ENCODE measurements around the gene GMDS.

The GMDS gene

DNA sequence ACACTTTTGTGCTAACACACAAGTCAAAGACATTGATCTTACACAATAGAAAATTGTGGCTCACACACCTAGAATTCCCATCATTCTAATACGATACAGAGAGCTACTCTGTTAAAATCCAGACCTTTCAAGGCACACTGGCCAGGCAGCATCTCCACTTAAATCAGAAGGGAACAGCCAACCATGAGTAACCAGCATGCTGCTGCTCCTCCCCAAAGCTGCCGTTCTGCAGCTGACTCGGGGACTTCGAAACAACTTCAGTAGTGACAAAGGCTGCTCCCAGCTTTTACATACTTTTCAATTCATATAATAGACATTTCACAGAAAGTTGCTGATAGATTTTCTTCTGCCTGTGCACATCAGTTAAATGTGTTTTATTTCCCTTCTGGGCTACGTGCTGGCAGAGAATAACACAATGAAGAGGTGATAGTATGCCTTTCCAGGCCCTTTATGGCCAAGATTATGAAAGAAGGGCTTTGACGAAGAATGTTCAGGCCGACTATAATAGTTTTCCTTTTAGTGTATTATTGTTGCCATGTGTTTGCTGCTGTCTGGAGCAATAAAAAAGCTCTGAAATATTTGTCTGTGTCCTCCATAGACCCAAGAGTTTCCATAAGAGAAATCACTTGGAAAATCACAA is 159.0 kb downstream of the GMDS start:
- no peak for DNase-seq

DNA sequence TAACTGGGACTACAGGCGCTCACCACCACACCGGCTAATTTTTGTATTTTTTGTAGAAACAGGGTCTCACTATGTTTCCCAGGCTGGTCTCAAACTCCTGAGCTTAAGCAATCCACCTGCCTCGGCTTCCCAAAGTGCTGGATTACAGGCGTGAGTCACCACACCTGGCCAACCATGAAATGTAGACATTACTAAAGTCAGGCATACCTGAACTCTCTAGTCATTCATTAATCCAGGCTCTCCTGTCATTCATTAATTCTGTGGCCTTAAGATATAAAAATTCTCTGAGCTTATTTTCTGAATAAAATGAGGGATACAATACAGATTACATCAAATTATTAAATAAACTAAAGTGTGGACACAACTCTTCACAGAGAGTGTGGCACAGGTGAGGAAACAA is 159.7 kb downstream of the GMDS start:
- no peak for DNase-seq

DNA sequence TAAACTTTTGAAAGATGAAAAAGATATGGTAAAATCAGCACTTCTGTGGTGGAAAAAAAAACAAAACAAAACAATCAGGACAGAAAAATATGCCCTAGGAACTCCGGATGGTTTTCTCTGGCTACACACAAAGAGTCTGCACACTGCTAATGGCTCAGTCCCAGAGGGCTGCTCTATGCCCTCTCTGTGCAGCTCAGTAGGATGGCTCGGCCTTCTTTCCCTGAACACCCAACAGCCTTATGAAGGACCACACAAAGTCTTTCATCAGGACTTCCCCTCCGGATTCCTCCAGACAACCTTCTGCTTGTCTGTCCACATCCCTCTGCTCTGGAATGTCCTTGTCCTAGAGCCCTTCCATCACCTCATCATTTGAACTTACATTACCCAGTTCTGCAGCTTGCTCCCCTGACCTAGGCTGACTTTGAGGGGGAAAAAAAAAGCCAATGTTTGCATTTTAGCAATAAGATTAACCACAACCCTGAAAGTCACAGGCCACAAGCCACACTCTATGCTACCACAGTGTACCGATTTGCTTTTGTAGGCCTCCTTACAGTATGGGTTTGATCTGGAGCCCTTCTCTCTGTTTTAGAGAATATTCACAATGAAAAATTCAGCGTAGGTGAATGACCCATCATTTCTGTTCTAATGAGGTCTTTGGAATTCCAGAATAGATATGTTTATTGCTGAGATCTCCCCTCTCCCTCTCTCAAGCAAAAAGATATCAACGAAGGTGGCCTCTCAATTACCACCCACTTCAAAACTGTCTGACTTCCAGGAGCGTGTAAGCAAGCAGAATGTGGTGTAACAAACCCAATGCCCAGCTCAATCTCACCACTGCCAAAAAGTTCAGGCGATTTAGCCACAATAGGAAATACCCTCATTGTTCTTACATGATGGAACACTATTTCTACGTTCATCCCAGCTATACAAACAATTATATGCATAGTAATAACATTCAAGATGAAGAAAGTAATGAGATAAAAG is 164.0 kb downstream of the GMDS start:
- DNase-seq: no peak

DNA sequence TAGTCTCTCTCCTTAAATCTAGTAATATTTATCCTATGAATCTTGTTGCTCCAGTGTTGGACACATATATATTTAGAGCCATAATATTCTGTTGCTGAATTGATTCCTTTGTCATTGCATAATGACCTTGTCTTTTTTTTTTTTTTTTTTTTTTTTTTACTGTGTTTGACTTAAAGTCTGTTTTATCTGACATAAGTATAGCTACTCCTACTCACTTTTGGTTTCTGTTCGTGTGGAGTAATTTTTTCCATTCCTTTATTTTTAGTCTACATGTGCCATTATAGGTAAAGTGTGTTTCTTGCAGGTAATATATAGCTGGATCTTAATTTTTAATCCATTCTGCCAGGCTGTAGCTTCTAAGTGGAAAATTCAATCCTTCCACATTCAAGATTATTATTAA is 166.5 kb downstream of the GMDS start:
- DNase-seq: no peak

DNA sequence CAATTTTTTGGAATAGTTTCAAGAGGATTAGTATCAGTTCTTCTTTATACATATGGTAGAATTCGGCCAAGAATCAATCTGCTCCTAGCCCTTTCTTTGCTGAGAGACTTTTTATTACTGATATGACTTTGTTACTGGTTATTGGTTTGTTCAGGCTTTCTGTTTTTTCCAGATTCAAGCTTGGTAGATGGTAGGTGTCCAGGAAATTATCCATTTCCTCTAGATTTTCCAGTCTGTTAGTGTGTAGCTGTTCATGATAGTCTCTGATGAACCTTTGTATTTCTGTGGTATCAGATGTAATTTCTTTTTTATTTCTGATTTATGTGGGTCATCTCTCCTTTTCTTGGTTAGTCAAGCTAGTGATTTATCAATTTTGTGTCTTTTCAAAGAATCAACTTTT is 167.6 kb downstream of the GMDS start:
- DNase-seq: no peak

DNA sequence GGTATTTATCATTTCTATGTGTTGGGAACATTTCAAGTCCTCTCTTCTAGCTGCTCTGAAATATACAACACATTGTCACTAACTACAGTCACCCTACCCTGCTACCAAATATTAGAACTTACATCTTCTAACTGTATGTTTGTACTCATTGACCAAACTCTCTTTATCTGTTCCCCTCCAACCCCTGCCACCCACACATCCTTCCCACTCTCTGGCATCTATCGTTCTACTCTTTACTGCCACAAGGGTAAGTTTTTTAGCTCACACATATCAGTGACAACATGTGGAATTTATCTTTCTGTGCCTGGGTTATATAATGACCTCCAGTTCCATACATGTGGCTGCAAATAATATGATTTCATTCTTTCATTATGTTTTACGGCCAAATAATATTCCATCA is 171.9 kb downstream of the GMDS start:
- DNase-seq: no peak

DNA sequence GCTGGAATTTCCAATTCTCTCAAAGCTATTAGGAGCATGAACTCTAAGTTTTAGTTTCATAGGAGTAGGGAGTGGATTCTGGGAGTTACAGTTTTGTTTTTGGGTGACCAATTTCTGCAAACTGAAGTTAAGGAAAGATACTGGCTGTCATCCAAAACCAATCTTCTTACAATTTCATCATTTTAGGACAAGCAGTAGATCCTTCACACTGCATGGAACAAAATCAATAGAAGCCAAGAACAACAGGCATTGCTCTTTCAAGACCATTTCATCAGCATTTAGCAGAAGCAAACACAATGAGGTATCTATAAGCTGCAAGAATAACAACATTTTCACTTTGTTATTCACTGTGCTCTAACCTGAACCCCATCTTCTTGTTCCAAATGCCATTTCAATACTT is 173.0 kb downstream of the GMDS start:
- DNase-seq: no peak

DNA sequence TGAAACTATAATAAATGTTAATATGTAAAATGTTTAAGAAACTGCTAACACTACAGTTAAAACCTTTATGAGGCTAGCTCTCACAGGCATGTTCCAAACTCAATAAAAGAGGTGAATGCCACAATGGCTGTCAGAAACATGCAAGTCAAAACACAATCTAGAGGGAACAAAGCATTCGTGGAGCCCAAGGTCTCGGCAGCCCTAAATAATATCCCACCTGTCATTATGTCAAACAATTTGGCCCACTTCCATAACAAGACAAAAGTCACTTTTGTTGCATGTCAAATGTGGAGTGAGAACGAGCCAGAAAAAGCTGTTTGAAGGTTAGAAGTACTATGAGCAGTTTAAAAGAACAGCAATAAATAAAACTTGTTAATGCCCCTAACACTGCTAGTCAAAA is 181.9 kb downstream of the GMDS start:
- no peak for DNase-seq

DNA sequence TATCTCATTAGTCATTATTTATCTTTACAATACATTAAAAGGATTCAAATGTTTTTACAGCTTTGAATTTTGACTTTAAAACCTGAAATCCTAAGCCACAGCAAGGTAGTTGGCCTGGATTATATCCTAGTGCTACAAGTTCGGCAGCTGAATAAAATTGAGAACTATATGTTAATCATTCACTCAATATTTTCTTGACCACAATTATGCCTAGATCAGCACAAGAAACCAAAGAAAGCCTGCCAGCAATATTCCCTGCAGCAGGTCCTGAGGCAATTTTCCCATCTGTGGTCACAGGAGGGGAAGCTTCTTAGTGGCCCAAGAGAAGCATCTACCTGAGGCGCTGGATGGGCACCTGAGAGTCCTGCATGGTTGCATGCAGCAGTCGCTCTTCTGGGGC is 183.5 kb downstream of the GMDS start:
- no peak for DNase-seq

DNA sequence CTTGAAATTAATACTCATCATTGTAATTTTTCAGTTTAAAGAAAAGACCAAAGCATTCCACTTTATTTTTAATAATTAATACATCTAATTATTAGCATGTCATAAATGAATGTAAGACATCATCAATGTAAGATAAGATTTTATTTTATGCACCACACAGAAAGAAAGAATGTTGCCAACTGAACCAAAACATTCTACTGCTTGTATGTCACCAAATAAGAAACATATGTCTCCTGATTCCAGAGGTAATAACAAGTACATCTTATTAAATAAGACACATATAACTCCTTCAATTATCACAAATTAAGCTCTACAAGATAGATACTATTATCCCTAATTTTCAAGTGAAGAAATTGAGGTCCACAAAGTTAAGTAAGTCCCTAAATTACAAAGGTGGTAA is 189.5 kb downstream of the GMDS start:
- DNase-seq: no peak

DNA sequence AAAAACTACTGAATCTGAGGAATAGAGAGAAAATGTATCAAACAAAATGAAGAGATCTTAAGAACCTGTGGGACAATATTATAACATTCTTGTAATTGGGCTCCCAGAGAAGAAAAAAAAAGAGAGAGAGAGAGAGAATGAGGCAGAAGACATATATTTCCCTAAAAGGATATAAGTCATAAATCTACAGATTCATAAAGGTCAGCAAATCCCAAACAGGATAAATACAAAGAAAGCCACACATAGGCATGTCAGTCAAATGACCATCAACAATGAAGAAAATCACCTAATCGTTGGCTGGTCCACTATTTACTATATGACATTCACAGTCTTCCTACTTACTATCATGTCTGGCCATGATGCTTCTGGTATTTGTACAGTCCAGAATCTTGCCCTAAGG is 190.3 kb downstream of the GMDS start:
- DNase-seq: no peak

DNA sequence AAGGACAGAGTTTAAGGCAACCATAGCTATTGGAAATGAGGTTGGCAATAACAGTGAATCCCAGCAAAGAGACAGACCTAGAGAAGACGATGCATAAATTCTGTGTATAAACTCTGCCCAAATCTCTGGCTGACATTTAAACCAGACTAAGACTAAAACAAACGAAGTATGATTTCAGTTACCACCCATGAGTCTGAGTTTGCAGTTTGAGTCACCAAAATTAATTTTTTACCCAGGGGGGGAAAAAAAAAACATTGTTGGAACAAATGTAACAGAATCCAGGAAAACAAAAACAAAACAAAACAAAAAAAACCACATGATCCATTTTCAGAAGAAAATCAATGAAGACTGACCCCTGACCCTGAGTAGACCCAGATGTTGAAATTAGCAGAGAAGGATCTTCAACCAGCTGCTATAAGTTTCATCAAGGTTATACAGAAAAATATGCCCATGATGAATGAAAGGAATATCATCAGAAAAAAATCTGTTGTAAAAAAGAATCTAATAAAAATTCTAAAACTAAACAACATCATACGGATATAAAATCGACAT is 190.8 kb downstream of the GMDS start:
- DNase-seq: no peak

DNA sequence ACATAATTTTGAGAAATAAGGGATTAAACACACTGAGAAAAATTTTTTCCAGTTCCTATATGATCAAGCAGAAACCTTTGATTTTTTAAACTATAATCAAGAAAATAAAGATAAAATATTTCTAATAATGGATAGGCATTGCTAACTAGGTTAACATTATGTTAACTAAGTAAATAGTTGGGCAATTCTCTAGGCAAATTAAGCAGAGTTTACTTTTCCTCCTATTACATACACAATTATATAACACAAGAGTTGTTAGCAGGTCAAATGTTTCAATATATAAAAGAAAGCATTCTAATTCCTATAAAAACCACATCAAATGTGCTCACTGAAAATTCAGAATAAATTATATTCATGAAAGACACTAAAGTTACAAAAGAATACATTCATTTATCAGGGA is 191.7 kb downstream of the GMDS start:
- no peak for DNase-seq

DNA sequence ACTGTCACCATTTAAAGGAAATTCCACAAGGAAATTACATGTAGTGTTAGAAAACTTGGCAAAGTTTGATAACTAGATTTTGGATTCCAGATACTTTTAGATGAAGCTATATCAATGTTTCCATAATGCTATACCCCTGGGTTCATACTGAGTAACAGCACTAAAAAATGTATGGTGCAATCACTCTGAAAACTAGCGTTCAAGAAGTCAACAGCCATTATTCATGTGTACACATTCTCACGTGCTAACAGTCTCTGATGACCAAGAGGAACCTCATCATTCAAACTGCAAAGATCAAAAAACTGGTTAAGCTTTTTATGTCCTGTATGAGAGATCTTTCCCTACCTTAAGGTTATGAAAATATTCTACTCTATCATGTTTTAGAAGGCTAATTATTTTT is 197.6 kb downstream of the GMDS start:
- DNase-seq: no peak

DNA sequence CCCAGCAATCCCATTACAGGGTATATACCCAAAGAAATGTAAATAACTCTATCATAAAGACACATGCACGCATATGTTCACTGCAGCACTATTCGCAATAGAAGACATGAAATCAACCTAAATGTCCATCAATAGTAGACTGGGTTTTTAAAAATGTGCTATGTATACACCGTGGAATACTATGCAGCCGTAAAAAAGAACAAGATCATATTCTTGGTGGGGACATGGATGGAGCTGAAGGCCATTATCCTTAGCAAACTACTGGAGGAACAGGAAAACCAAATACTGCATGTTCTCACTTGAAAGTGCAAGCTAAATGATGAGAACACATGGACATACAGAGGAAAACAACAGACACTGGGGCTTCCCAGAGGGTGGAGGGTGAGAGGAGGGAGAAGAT is 201.2 kb downstream of the GMDS start:
- no peak for DNase-seq

DNA sequence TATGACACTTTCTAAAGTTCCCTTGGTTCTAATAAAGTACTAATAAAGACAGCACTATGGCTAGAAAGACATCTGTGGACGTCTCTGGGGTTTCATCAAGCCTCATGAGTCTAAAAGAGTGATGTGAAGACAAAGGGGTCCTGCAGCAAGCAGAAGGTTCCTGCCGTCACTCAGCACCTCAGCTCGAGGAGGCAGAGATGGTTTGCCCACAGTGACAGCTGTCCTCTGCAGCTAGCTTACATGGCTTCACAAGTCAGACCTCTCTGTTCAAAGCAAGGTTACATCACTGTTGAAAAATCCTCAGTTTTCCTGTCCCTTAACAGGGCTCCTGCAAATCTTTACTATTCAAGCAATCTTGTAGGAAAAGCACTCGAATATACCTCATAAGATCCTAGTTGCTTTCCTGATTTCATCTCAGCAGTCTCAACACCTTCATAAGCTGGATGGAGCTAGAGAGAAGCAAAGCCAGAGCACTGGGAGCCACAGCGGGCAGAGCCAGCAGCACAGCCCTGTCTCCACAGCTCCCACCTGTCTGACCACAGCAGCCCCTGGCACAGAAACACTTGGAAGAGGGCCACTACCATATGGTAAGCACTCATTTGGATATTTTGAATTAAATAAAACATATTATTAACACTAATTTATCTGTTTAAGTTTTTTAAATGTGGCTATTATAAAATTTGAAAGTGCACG is 202.3 kb downstream of the GMDS start:
- no peak for DNase-seq

DNA sequence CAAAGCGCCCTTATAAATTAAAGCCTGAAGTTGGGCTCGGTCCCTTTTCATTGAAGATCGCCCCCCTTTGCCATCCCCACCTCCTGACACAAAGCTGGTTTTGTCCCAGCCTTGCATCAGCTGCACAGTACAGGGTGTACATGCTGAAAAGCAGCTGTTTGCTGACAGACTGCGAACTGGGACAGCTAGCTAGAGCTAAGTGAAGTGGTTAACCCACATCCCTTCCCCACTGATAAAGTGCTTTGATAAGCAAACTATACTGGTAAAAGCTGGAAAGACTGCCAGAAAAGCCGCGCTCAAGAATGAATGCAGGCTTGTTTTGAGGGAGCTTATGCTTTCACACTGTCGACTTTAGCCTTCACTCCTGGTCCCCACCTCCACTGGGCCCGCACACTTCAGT is 207.3 kb downstream of the GMDS start:
- DNase-seq: peak; percentile 22

DNA sequence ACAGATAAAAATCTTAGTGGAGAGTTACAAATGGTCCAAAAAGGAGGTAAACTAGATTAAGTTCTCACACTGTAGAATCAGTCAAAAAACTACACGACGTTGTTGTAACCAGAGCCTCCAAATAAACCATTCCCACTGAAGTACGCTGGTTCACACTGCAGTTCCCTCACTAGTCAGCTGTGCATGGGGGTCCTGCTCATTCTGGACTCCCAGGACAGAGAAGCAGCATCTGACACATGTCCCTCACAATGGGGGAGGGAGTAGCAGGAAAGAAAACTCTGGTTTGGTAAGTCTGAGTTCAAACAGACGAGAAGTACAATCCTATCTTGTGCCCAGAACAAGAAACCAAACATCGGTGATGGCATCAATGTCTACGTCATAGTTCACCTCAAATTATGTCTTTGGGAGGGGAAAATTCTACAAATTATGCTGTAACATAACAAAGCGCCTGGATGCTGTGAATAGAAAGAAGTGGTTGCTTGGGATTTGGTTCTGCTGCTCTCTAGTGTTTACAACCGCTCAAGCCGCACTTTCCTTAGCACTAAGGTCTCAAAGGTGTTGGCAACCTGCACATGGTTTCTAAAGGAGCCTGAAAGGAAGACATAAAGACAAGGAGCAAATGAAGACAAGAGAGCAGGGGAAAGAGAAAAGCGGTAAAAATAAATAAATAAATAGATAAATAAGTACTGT is 208.0 kb downstream of the GMDS start:
- no peak for DNase-seq

DNA sequence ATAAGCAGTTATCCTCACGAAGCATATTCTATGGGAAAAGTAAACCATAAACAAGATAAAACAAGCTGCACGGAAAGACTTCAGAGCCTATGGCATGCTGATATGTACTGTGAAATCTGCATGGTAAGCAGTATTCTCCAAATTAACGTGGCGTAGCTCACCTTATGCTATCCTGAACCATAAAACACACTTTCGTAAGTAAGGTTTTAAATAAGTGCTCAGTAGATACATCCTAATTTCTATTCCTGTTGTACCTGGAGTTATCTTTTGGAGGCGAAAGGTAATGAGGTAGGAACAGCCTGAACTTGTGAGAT is 208.7 kb downstream of the GMDS start:
- no peak for DNase-seq

DNA sequence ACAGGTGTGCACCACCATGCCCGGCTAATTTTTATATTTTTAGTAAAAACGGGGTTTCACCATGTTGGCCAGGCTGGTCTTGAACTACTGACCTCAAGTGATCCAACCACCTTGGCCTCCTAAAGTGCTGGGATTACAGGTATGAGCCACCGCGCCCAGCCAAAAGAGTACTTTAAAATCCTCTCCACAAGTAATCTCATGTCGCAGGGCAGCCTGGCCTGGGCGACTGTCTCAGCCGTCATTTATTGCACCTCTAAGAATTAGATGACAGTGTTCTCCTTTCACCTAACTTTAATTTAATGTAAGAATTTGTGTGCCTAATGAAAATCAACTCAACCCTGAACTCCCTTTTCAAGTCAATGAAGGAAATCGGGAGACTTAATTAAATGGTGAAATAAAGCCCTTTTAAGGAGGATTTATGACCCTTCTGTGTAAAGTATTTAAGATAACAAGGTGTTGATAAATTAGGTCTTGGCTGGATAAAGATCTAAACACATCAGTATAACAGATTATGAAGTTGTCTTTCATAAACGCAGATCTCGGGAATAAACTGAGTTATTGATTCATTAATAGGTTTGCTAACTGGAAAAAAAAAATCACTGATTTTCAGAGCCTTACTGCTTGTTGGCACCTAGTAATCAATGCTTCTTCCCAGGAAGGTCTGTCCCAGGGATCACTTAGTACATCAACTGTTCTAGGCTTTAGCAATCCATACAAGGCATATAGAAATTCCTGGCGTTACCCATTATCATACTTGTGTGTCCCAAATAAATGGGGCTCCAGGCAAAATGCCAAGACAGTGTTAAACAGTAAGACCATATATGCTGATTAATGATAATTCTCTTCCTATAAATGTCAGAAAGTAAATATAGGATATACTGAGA is 209.3 kb downstream of the GMDS start:
- DNase-seq: no peak

DNA sequence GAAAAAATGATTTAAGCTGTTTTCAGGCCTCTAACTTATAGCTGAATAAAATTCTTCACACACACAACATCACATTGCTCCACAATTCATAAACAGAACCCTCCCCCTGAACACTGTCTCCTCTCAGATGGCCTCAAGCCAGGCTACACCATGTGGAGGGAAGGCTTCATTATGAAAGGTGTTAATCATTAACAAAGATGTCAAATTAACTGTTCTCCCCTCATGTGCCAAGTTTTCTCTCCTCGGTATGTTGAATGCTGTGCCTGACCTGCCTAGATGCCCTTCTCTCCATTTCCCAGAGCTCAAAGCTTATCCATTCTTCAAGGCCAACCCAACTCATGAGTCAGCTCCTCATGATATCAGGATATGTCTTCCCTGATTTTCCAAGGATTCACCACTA is 210.4 kb downstream of the GMDS start:
- no peak for DNase-seq

DNA sequence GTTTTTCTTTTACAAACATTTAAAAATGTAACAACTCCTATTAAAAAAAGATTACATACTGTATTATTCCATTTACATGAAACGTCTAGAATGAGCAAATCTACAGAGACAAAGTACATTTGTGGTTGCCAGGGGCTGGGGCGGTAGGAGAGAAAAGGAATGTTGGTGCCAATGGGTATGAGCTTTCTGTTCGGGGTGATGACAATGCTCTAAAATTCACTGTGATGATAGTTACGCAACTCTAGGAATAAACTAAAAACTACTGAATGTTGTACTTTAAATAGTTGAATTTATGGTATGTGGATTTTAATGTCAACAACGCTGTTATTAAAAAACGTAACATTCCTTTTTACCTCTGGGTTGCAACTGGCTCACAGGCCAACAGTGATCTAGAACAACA is 211.1 kb downstream of the GMDS start:
- no peak for DNase-seq
